SH-SY5Y (cell line): ENCODE measurements around the gene LNX1.

Source experiments
- GATA2 ChIP-seq: IDR thresholded peaks from 2 replicates; pipeline ENCODE4 v1.6.1; 2011; ENCODE audit warnings: mild to moderate bottlenecking, low read depth, low read length
- GATA3 ChIP-seq: IDR thresholded peaks from 2 replicates; pipeline ENCODE4 v1.6.1; 2011; ENCODE audit warnings: low read depth, mild to moderate bottlenecking, low read length, moderate library complexity

- no peak for TF ChIP-seq GATA2
- TF ChIP-seq GATA3, result no peak
These were observed 14.5 kb upstream of the LNX1 start for GRCh38 chr4:53605783-53606182.
